Neuron (in vitro differentiated cells): ENCODE results near the gene PRDM15.

ENCODE experiments used
- H2AFZ ChIP-seq: one replicate; pipeline ENCODE4 v1.6.1; 2013; ENCODE audit warnings: low read depth, mild to moderate bottlenecking, inconsistent platforms, low read length, moderate library complexity
- H3K27me3 ChIP-seq: one replicate; pipeline ENCODE4 v1.6.1; 2013; ENCODE audit warnings: low read length; ENCODE audit not compliant: insufficient read depth
- H3K36me3 ChIP-seq: one replicate; pipeline ENCODE4 v1.6.1; 2013; ENCODE audit warnings: low read length; ENCODE audit not compliant: insufficient read depth
- H3K4me1 ChIP-seq: one replicate; pipeline ENCODE4 v1.6.1; 2013; ENCODE audit warnings: low read length; ENCODE audit not compliant: insufficient read depth
- H3K4me3 ChIP-seq: 2 replicates; pipeline ENCODE4 v1.5.1; 2013; ENCODE audit warnings: mild to moderate bottlenecking, low read length, moderate library complexity
- H3K9me3 ChIP-seq: one replicate; pipeline ENCODE4 v1.6.1; 2013; ENCODE audit warnings: low read length

The PRDM15 gene

DNA sequence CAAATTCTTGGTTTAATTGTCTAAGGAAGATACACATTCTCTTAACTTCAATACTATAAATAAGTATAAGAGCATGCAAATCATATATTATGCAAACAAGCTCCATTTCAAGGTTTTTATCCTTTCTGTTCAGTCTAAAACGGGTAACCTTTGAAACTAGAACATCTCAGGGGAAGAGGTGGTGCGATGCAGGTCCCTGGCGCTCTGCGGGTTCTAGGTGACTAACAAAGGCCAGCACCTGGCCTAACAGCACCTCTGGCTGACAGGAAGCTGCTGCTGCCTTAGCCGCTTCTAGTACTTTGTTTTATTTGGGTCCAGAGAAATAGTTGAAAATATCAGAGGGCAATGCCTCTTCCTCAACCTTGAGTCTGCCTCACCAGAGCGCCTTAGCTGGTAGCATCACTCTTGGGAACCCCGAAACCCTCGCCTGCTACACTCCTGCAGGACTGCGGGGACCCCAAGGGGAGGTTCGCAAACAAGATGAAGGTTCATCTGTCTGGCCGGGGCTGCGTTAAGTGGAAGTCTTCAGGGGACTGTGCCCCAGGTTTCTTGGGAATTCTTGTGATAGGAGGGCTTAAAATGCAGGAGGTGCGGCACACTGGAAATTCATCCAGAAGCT lies 45.5 kb downstream of the PRDM15 start:
- H2AFZ ChIP-seq, result no peak overlapping the region
- no peaks in the 10 kb centered on the region for H3K4me1 ChIP-seq

GRCh38 chr21:41832596-41833496 lies 46.3 kb downstream of the PRDM15 start:
- no peaks in the 10 kb centered on the region for H3K27me3 ChIP-seq
- H3K4me1 ChIP-seq, result no peaks in the 10 kb centered on the region
- peaks cover 29% of the 10 kb centered on the region for H3K36me3 ChIP-seq
- no peak overlapping the region for H2AFZ ChIP-seq
- no peaks in the 10 kb centered on the region for H3K9me3 ChIP-seq
- H3K4me3 ChIP-seq, result no peak overlapping the region

More for the DNA sequence above, 45.5 kb downstream of the PRDM15 start:
- Histone ChIP-seq H3K9me3 (no peaks in the 10 kb centered on the region), H3K4me3 (no peak overlapping the region), H3K27me3 (no peaks in the 10 kb centered on the region), H3K36me3 (peaks cover 22% of the 10 kb centered on the region)

DNA sequence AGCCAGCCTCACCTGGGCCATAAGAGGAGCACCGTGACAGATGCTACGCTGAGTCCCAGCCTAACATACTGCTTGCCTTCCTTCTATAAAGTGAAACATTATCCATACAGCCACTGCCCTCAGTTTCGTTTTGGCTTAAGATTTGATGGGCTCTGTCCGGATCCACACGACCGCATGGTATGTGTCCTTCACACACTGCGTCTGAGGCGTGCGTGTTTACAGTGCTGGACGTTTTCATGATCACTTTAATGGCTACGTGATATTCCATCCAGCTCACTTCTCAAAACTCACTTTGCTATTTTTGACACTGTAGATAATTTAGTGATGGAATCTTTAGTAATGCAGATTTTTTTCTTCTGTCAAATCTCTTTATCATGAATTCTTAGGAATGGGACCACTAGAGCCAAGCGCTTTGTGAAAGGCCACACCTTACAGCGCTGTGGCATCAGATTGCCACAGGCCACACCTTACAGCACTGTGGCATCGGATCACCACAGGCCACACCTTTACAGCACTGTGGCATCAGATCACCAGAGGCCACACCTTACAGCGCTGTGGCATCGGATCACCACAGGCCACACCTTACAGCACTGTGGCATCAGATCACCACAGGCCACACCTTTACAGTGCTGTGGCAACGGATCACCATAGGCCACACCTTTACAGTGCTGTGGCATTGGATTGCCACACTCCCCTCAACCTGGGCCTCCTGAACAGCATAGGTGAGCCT lies 47.1 kb downstream of the PRDM15 start:
- no peaks in the 10 kb centered on the region for H3K9me3 ChIP-seq
- no peaks in the 10 kb centered on the region for H3K27me3 ChIP-seq
- no peaks in the 10 kb centered on the region for H3K4me1 ChIP-seq
- no peak overlapping the region for H2AFZ ChIP-seq
- H3K4me3 ChIP-seq, result no peak overlapping the region
- H3K36me3 ChIP-seq, result peaks cover 21% of the 10 kb centered on the region

GRCh38 chr21:41831453-41831831 lies 47.7 kb downstream of the PRDM15 start:
- no peaks in the 10 kb centered on the region for H3K27me3 ChIP-seq

GRCh38 chr21:41830764-41831452 lies 48.2 kb downstream of the PRDM15 start:
- H3K9me3 ChIP-seq, result no peaks in the 10 kb centered on the region
- H3K4me3 ChIP-seq, result no peak overlapping the region
- no peaks in the 10 kb centered on the region for H3K27me3 ChIP-seq

More at GRCh38 chr21:41831453-41831831, 47.7 kb downstream of the PRDM15 start:
- Histone ChIP-seq H3K36me3 (peaks cover 20% of the 10 kb centered on the region), H3K4me1 (no peaks in the 10 kb centered on the region), H2AFZ (no peak overlapping the region), H3K9me3 (no peaks in the 10 kb centered on the region), H3K4me3 (no peak overlapping the region)

DNA sequence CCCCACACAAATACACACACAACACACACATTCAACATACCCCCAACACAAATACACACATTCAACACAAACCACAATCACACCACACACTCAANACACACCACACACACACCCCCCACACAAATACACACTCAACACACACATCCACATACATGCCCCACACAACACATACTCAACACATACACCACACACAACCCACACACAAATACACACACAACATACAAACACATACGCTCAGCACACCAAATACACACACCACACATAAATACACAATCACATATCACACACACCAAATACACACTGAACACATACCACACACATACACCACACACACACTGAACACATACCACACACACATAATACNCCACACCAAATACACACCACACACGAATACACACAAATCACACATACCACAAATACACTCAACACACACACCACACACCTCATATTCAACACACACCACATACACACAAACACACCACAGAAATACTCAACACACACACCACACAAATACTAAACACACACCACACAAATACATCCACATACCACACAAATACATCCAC lies 48.9 kb downstream of the PRDM15 start:
- H3K4me3 ChIP-seq, result no peak overlapping the region
- H2AFZ ChIP-seq, result no peak overlapping the region
- peaks cover 20% of the 10 kb centered on the region for H3K36me3 ChIP-seq
- H3K4me1 ChIP-seq, result no peaks in the 10 kb centered on the region
- no peaks in the 10 kb centered on the region for H3K9me3 ChIP-seq
- H3K27me3 ChIP-seq, result no peaks in the 10 kb centered on the region

More at GRCh38 chr21:41830764-41831452, 48.2 kb downstream of the PRDM15 start:
- Histone ChIP-seq H3K36me3 (peaks cover 17% of the 10 kb centered on the region), H3K4me1 (no peaks in the 10 kb centered on the region), H2AFZ (no peak overlapping the region)

GRCh38 chr21:41828884-41829360 lies 50.2 kb downstream of the PRDM15 start:
- Histone ChIP-seq H3K4me3 (no peak overlapping the region), H3K9me3 (no peaks in the 10 kb centered on the region), H3K4me1 (no peaks in the 10 kb centered on the region), H3K27me3 (no peaks in the 10 kb centered on the region), H2AFZ (no peak overlapping the region), H3K36me3 (peaks cover 14% of the 10 kb centered on the region)

GRCh38 chr21:41827951-41828883 lies 50.9 kb downstream of the PRDM15 start:
- Histone ChIP-seq H3K4me1 (no peaks in the 10 kb centered on the region), H3K9me3 (no peaks in the 10 kb centered on the region), H3K27me3 (no peaks in the 10 kb centered on the region), H3K36me3 (peaks cover 16% of the 10 kb centered on the region), H3K4me3 (no peak overlapping the region), H2AFZ (no peak overlapping the region)

DNA sequence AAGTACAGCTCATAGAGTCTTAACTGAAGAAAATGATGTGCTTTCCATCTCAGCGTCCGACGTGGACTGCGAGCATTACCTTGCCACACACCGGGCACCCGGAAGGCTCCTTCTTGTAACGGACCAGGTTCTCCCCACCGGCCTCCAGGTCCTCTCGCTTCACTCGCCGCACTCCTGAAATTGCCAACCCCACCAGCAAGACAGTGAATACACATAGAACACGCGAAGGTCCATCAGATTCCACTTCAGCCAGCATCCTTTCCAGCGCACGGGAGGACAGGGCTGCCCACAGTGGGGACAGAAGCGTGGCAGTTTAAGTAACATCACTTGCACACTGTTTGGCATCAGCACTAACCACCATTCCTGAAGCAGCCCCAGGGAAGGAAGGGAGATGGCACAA lies 53.3 kb downstream of the PRDM15 start:
- no peaks in the 10 kb centered on the region for H3K4me1 ChIP-seq
- H3K27me3 ChIP-seq, result no peaks in the 10 kb centered on the region
- H3K36me3 ChIP-seq, result peaks cover 19% of the 10 kb centered on the region
- H3K9me3 ChIP-seq, result no peaks in the 10 kb centered on the region
- no peak overlapping the region for H2AFZ ChIP-seq
- no peak overlapping the region for H3K4me3 ChIP-seq

DNA sequence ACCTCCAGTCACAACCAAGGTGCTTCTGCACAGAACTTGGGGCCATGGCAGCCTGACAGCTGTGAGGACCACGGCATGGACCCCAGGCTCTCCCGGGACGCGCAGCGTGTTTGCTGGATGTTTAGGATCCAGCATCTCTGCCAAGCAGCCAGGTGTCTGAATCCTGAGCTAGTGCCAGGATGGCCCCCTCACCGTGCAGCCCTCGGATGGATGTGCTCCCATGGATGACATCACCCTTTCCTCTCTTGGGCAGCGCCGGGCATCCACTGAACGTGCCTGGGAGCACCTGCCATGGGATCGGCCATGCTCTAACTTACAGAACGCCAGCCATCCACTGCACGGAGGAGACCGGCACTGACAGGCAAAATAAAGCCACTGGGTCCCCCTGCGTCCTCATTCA lies 53.9 kb downstream of the PRDM15 start:
- no peaks in the 10 kb centered on the region for H3K9me3 ChIP-seq

DNA sequence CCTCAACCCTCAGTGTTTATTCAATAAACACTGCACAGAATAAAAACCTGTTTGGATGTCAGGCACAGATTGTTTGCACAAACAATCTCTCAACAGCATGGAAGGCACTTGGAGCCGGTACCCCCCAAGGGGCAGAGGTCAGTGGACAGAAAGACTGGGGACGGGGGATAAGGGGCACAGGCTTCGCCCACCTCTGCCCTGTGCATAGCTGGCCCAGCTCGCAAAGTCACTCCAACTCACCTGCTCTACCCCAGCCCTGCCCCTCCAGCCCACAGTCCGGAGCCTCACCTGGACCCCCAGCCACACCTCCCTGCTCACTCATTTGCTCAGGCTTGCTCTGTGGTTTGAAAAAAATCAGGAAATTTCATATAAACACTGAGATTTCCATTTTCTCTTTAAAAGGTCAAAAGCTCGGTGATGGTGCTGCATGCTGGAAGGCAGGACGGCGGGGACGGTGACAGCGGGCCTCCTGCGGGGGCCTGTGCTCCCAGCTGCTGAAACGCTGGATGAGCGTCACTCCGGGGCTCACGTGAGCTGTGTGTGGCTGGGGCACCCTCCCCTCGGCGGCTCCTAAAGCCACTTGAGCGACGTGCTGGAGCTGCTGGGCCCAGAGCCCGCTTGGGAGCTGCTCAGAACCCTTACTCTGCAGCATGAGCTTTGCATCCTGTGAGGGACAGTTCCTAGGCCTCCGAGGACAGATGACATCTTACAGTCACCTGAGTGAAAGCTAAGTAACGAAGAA lies 54.5 kb downstream of the PRDM15 start:
- Histone ChIP-seq H3K27me3 (no peaks in the 10 kb centered on the region), H2AFZ (no peak overlapping the region), H3K4me1 (no peaks in the 10 kb centered on the region), H3K9me3 (no peaks in the 10 kb centered on the region), H3K36me3 (peaks cover 19% of the 10 kb centered on the region), H3K4me3 (no peak overlapping the region)

More for the DNA sequence above, 53.9 kb downstream of the PRDM15 start:
- Histone ChIP-seq H3K36me3 (peaks cover 19% of the 10 kb centered on the region), H2AFZ (no peak overlapping the region), H3K27me3 (no peaks in the 10 kb centered on the region), H3K4me3 (no peak overlapping the region), H3K4me1 (no peaks in the 10 kb centered on the region)
